GM21576 (cell line): Measurements from ENCODE around the gene MLIP.
A peak's percentile ranks its signal among the peaks of the same experiment; 100 is the strongest.
"Not testable (repeated sequence)": the region's sequence is repeated elsewhere in the genome, so short reads cannot be mapped to it uniquely, and the experiment has no call there.

Source experiments
- ATAC-seq: cut with Tn5 transposase; IDR thresholded peaks from one replicate; pipeline ENCODE4 v1.9.1; 2021; ENCODE audit warnings: mild to moderate bottlenecking, moderate library complexity; ENCODE audit not compliant: unreplicated experiment

The MLIP gene

DNA sequence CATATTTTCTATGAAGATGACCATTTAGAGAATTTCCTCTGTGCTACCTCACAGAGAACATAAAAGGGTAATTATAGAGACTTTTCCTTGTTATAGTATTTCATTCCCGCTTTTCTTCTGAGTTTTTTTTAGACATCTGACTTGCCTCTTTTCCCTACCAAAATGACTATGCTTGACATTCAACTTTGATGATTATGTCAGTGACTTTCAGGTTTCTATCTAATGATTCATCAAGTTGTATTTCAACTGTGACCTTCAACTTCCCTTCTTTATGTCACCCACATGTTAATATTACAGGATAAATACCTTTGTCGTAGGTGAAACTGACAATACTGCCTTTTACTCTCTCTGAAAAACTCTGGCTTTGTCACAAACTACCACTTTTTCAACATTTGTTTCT lies 95.3 kb downstream of the MLIP start:
- no peak for ATAC-seq

DNA sequence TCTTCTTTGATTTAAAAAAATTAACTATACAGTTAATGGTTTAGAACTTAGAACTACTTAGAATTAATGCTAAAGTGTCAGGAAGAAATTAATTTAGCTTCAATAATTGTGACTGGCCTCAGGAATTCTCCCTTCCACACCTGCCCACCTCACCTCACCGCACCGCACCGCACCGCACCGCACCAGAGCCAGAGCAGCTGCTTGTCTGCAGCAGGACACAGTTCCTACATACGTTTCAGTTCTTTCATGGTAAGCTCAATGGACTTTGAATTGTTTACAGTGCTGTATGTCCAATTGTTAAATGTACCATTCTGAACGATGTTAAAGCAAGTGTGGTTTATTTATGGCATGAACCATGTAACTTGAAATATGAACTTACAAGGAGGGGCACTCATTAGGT lies 98.7 kb downstream of the MLIP start:
- ATAC-seq: not testable (repeated sequence)

DNA sequence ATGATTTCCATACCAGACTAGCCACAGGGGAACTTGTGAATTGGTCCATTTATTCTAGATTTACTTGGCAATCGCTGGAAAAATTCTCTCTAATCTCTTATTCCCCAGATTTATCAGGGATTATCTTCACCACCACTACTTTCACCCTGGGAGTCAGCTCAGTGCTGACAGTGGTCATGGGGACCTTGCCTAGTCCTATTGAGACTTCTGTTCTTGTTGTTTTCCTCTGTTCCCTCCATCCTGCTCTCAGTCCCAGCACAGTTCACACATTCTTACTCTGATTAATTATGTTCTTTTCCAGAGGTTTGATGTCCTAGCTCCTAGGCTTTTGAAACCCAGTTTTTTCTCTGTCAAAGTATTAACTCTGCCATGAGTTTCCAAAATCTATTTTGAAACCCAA lies 103.0 kb downstream of the MLIP start:
- ATAC-seq: no peak

DNA sequence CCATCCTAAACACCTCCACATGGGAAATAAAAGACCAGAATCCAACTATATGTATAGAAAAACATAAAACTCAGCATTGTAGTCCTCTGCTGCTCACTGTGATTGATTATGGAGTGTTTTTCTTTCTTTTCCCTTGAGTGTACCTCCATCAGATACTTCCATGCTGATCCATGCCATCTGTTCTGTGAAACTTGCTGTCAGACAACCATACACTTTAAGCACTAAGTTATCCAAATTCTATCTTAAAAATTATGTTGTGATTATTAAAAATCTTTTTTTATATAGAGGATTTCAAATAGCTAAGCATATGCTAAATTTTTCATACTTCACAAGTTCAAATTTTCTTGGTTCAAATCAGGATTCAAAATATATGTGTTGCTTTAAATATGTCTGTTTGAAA lies 105.1 kb downstream of the MLIP start:
- ATAC-seq: no peak

DNA sequence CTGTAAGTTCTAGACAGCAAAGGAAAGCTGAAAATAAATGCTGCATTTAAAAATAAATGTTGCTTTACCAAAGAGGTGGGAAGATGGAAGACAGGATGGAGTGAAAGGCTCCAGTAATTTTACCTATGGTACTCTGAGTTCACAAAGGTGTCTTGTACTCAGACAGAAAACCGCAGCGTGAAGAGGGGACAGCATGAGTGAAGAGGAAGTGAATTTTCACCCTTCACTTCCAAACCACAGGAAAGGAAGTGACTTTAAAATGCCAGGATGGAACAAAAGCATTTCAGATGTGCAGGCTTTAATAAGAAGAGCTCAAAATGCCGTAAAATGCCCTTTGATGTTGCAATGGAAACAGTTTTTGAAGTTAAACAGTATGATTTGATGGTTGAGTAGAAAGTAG lies 105.8 kb downstream of the MLIP start:
- ATAC-seq: no peak

DNA sequence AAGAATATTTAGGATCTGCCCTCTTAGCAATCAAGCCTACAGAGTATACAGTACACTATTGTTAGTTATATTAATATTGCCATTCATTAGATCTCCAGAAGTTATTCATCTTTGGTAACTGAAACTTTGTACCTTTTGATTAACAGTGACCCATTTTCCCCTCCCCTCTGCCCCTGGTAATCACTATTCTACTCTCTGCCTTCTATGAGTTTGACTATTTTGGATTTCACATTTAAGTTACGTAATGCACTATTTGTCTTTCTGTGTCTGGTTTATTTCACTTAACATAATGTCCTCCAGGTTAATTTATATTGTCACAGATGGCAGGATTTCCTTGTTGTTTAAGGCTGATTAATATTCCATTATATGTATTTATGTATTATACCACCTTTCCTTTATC lies 111.0 kb downstream of the MLIP start:
- no peak for ATAC-seq

GRCh38 chr6:54232703-54233102 lies 121.5 kb downstream of the MLIP start:
- ATAC-seq: no peak

DNA sequence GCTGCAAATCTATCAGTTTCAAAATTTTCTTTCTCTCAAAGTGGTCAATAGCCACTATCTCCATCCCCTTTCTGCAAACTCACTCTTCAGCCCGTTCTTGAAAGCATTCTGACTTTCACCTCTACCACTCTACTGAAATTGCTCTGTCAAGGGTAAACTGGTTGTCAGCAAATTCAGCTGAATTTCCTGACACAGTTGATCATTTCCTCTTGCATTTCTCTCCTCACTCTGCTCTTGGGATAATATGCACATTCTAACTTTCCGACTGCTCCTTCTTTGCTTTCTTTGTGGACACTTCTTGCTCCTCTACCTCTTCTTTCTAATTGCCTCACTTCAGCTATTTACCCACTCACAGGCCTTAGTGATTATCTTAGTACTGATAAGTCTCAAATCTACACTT lies 123.3 kb downstream of the MLIP start:
- no peak for ATAC-seq

DNA sequence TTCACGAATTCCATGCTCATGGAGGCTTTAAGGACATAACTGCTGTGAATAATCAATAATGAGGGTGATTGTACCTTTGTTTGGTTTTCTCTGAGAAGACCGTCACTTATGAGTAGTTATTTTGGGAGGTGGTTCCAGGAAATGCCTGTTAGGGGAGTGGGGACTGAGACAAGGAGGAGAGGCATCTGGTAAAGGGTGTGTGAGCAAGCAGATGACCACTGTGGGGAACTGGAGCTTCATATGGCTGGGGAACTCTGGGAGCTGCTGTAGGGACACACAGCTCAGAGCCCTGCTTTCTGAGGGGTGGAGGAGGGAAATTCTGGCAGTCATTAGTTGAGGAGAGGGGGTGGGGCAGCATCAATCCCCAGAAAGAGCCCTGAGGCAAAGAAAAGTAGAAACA lies 125.7 kb downstream of the MLIP start:
- ATAC-seq: no peak

DNA sequence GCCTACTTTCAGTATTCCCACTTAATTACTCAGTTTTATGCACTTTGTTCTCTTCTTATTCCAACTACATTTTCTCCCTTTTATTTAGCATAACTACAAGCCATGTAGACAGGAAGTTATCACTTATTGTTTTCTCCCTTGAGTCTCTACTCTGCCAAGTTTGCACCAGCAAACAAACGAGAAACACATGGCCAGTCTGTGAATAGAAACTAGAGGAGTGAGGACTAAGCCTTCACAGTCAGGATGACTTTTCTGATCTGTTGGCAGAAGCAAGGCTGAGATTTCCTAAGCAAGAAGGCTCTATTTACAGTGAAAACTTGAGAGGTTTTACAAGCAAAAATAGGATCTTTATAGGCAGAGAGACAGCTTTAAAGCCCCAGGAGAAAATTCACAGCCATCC lies 127.2 kb downstream of the MLIP start:
- ATAC-seq: no peak

DNA sequence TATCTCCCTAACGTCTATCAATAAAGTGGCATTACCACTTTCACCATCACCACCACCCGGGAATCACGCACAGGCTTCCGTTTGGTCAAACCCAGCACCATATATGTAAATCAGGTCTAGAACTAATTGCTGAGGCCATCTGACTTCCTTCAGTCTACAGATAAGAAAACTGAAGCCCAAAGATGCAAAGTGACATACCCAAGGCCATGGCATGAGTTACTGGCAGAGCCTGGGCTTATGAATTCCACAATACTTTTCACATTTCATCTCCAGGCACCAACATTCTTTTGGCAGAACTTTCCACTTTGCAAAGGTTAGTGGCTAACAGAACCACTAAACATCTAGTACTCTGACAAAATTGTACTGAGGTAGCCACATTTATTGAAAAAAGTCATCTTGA lies 132.5 kb downstream of the MLIP start:
- ATAC-seq: no peak

- no peak for ATAC-seq
These were observed 133.2 kb downstream of the MLIP start for GRCh38 chr6:54244430-54244829.

GRCh38 chr6:54245265-54245664 lies 134.0 kb downstream of the MLIP start:
- no peak for ATAC-seq

GRCh38 chr6:54248319-54248718 lies 137.1 kb downstream of the MLIP start:
- ATAC-seq: no peak

GRCh38 chr6:54248994-54249393 lies 137.8 kb downstream of the MLIP start:
- ATAC-seq: peak; percentile 53

DNA sequence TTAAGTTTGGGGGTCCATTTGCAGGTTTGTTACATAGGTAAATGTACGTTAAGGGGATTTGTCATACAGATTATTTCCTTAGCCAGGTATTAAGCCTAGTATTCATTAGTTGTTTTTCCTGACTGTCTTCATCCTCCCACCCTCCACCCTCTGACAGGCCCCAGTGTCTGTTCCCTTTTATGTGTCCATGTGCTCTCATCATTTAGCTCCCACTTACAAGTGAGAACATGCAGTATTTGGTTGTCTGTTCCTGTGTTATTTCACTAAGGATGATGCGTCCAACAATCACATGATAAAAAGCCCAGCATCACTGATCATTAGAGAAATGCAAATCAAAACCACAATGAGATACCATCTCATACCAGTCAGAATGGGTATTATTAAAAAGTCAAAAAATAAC lies 138.6 kb downstream of the MLIP start:
- ATAC-seq: not testable (repeated sequence)

DNA sequence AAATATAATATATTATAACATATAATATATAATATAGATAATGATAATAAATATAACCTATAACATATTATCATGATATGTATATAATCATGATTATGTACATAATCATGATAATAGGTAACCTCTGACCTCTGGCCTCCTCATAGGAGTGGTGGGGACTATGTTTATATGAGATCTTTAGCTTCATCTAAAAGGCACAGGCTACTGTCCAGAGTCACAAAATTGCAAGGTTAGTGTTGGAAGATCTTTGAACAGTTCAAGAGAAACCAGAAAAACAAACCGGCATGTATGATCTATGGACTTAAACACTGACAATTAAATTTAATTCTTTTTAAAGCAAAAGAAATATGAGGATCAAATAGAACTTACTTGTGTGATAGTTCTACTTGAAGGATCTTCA lies 141.3 kb downstream of the MLIP start:
- no peak for ATAC-seq

- ATAC-seq: no peak
These were observed 141.7 kb downstream of the MLIP start for GRCh38 chr6:54252916-54253315.

DNA sequence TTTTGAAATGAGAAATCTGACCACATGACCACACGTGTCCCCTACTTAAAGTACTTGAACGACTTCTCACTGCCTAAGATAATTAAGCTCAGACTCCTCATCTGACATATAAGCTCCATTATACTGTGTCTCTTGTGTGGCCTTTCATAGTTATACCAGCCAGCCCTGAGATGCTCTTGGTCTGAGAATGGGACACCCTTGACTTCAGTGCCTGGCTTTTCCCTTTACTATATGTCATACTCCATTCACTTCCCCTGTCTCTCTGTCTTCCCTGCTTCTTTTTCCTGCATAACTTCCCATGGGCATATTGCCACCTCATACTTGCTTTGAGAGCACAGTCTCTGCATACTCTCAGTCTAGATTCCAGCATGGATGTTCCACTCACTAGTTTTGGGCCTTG lies 143.6 kb downstream of the MLIP start:
- no peak for ATAC-seq

DNA sequence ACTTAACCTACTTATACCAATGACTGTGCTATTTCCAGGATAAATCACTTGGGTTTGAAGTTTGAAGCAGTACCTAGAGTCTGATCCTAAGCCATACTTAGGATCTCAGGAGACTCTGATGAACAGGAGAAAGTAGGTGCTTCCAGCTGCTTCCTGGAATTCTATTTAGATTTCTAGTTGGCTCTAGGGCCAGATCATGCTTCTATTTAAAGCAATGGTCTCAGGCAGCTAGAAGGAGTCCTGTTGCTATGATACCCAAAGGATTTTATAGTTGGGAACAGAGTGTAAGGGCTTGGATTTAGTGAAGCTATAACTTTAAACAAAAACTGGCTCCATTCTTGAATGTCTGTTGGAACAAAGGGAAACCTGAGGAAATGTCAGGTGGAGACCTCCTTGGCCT lies 144.6 kb downstream of the MLIP start:
- no peak for ATAC-seq

DNA sequence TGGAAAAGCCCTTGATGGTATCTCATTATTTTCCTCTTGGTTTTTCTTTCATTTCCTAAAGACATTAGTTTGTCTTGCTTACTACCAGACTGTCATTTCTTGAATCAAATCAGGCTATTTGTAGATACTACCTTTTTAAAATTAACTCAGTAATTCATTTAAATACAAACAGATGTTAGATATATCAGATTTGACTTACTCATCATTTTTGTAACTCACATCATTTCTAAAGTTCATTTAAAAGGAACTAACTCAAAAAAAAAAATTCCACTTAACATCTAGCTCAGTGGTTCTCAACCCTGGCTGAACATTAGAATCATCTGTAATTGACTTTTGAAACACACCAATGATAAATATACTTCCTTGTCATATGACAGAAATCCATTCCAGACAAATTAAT lies 148.8 kb downstream of the MLIP start:
- ATAC-seq: no peak

GRCh38 chr6:54262499-54262898 lies 151.3 kb downstream of the MLIP start:
- ATAC-seq: no peak

DNA sequence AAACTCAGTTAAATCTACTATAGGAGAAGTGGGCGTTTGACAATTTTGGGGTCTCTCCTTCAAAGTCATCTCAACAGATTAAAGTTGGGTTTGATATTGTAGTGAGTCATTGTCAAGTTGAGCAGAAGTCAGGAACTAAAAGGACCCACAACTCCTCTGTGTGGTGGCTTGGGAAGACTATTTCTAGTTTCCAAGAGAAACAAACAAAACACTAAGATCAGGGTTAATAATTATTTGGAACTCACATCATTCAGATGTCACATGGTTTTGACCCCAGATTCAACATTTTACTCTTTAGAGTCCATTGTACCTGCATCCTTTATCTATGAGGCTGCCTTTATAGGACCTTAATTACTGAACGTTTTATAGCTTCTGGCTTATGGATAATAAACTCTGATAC lies 151.7 kb downstream of the MLIP start:
- no peak for ATAC-seq
